PC-3 (cell line): Measurements from ENCODE around the gene IL1RN.

Experiments
- EZH2phosphoT487 ChIP-seq: fragments of 300-600 bp; sonication (generic); IDR thresholded peaks from 2 replicates; pipeline ENCODE4 v1.6.1; 2018; ENCODE audit warnings: mild to moderate bottlenecking, antibody characterized with exemption, low read length, borderline replicate concordance
- TF ChIP-seq, protein P1 (sequence below): fragments of 300-600 bp; sonication (generic); conservative IDR thresholded peaks from 2 replicates; pipeline ENCODE4 v1.5.1; 2017; ENCODE audit warnings: antibody characterized with exemption, low read depth, mild to moderate bottlenecking, low read length

GRCh38 chr2:113116100-113116958 lies 11.1 kb upstream of the IL1RN start:
- TF ChIP-seq EZH2phosphoT487 = no peak
- TF ChIP-seq, protein P1, sequence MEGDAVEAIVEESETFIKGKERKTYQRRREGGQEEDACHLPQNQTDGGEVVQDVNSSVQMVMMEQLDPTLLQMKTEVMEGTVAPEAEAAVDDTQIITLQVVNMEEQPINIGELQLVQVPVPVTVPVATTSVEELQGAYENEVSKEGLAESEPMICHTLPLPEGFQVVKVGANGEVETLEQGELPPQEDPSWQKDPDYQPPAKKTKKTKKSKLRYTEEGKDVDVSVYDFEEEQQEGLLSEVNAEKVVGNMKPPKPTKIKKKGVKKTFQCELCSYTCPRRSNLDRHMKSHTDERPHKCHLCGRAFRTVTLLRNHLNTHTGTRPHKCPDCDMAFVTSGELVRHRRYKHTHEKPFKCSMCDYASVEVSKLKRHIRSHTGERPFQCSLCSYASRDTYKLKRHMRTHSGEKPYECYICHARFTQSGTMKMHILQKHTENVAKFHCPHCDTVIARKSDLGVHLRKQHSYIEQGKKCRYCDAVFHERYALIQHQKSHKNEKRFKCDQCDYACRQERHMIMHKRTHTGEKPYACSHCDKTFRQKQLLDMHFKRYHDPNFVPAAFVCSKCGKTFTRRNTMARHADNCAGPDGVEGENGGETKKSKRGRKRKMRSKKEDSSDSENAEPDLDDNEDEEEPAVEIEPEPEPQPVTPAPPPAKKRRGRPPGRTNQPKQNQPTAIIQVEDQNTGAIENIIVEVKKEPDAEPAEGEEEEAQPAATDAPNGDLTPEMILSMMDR = no peak
